GM12892 (cell line): ENCODE results near the gene LRMDA.

Source experiments
- POLR2A ChIP-seq: IDR thresholded peaks from 2 replicates; pipeline ENCODE4 v1.6.1; 2011; ENCODE audit warnings: low read depth, low read length, control low read depth
- POLR2AphosphoS5 ChIP-seq: IDR thresholded peaks from 2 replicates; pipeline ENCODE4 v1.6.1; 2011; ENCODE audit warnings: low read depth, low read length, control low read depth
- TAF1 ChIP-seq: IDR thresholded peaks from 2 replicates; pipeline ENCODE4 v1.6.1; 2011; ENCODE audit warnings: low read depth, mild to moderate bottlenecking, control low read depth, low read length, borderline replicate concordance

DNA sequence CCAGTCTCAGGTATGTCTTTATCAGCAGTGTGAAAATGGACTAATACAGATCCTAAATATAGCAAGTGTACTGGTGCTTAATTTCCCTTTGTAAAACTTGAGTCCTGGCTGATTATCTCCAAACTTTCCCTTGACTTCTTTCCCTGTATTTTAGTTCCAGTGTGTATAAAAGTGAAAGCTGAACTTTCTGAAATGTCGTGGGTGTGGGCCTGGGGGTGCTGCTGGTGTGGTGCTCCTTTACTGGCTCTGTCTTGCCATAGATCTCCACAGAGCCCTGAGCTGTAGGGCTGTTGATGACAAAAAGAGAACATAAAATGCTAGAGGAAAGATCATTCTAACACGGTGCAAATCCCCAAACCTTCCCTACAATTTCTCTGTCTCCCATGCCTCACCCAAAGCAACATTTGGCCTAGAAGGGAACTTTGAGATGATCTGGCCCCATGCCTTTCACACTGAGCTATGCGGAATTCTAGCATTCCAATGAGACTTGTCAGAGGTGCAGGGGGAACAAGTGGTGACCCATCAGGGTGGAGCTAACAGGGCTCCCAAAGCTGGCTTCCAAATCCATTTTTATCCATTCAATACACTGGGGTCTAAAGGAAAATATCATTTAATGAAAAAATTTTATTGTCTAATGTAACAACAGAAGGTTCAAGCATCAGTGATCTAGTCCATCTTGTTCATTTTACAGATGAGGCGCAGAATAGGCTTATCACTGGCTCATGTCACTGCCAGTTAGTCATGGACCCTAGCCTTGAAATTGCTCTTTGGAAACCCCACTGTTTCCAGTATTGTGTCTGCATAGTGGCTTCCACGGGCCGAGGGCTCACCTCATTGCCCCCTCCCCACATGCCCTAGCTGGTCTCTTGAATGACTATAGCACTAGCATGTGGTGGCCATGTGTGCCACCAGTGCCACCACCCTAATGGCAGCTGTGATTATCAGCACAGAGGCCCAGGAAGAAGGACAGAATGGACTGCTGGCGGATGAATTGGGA is 1000.9 kb downstream of the LRMDA start:
- no peak for TF ChIP-seq TAF1
- TF ChIP-seq POLR2AphosphoS5: no peak
- TF ChIP-seq POLR2A: no peak
